ENCODE measurements around the gene C11orf54.

C11orf54 gene

DNA sequence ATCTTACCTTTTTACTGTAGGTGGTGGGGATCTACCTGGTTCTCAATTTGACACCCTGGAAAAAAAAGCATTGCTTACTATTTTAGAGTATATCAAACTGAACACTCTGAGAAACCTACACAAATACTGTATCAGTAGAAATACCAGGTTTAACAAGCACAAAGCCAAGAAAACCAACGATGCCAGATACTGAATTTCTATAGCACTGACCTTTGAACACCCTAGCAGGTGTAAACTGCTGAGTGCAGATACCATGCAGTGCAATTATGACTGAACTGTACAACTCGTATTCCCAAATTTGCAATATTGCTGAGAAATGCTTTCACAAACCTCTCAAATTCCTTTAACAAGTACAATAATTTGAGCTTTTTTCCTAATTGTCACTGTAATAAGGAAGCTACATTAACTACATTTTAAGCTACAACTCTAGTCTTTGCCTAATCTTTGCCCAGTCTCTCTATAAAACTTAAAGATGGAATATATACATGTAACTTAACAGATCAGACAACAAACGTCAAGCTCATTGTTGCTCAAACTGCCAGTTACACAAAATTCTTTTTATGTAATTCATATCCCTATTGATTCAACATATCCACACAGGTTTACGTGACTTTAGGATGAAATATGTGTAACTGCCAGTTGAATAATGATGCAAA, 9.1 kb upstream of the C11orf54 start:
- no peak overlapping the region for H3K4me3 ChIP-seq (ENCODE audit: low read depth, low read length)
- no peak for DNase-seq (ENCODE audit: low read depth, low spot score)
- TF ChIP-seq, protein P1, sequence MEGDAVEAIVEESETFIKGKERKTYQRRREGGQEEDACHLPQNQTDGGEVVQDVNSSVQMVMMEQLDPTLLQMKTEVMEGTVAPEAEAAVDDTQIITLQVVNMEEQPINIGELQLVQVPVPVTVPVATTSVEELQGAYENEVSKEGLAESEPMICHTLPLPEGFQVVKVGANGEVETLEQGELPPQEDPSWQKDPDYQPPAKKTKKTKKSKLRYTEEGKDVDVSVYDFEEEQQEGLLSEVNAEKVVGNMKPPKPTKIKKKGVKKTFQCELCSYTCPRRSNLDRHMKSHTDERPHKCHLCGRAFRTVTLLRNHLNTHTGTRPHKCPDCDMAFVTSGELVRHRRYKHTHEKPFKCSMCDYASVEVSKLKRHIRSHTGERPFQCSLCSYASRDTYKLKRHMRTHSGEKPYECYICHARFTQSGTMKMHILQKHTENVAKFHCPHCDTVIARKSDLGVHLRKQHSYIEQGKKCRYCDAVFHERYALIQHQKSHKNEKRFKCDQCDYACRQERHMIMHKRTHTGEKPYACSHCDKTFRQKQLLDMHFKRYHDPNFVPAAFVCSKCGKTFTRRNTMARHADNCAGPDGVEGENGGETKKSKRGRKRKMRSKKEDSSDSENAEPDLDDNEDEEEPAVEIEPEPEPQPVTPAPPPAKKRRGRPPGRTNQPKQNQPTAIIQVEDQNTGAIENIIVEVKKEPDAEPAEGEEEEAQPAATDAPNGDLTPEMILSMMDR (IDR thresholded peaks at IDR 0.05; ENCODE audit: low read depth, low read length), result no peak
- in situ Hi-C loops (cut with HindIII; ENCODE audit: low sequenced_read_pairs), result no loop called here

DNA sequence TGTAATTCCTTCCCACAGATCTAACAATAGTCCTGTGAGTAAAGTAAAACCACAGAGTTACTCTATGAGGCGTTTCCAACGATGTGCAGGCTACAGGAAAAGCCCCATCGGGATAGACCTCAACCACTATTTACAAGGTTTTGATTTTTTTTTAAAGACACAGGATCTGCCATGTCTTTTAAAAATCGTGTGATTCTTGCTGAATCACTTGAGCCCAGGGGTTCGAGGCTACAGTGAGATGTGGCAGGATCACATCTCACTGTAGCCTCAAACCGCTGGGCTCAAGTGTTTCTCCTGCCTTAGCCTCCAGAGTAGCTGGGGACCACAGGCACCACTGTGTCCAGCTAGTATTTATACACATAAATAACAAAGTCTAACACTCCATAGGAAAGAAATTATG, 8.0 kb upstream of the C11orf54 start:
- TF ChIP-seq, protein P1 (IDR thresholded peaks at IDR 0.05; ENCODE audit: low read depth, low read length), result no peak
- peak; percentile 16 for DNase-seq (ENCODE audit: low read depth, low spot score)
- no peak overlapping the region for H3K4me3 ChIP-seq (ENCODE audit: low read depth, low read length)
- in situ Hi-C loops (cut with HindIII; ENCODE audit: low sequenced_read_pairs), result no loop called here

DNA sequence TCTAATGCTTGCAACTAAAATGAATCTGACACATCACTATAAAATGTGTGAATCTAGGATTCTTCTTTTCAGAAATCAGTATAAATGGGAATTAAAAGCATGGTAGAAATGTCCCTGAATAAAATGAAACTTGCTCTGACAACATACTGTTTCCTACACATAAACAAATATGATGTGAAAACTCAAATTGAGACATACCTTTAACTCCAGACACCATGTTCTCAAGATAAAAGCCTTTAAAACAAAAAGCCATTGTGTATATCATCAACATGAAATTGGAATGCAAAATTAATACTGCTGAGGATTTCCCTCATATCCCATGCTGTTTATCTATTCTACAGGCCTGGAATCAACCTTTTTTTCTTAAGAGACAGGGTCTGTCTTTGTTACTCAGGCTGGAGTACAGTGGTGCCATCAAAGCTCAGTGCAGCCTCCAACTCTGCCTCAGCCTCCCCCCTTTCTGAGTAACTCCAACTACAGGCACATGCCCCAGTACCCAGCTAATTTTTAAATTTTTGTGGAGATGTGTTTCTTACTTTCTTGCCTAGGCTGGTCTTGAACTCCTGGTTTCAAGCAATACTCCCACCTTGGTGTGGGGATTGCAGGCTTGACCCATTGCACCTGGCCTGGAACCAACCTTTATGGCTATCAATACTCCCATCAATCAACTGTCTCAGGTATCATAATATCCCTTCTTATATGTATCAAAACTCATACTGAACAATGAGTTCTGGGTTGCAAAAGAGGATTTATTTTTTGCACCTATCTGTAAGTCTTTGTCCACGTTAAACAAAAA, 6.8 kb upstream of the C11orf54 start:
- in situ Hi-C loops (cut with HindIII; ENCODE audit: low sequenced_read_pairs), result no loop called here
- TF ChIP-seq, protein P1 (IDR thresholded peaks at IDR 0.05; ENCODE audit: low read depth, low read length), result no peak
- DNase-seq (ENCODE audit: low read depth, low spot score), result no peak
- H3K4me3 ChIP-seq (ENCODE audit: low read depth, low read length), result no peak overlapping the region

DNA sequence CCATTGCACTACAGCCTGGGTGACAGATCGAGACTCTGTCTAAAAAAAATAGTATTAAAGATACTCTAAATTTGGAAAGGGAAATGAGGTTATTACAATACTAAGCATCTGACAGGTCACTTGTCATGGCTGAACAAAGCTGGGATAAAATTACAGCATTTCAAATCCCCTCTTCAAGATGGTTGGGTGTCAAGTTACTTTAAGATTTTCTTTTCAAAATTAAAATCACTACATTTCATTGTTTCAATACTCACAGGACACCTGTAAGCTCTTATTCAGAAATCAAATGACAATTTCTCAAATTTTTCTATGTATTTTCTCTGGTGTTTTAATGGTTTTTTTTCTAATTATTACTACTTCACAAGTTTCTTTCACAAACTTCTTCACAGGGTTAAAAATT, 5.8 kb upstream of the C11orf54 start:
- H3K4me3 ChIP-seq (ENCODE audit: low read depth, low read length), result no peak overlapping the region
- in situ Hi-C loops (cut with HindIII; ENCODE audit: low sequenced_read_pairs), result no loop called here
- TF ChIP-seq, protein P1 (IDR thresholded peaks at IDR 0.05; ENCODE audit: low read depth, low read length), result no peak
- DNase-seq (ENCODE audit: low read depth, low spot score), result no peak

DNA sequence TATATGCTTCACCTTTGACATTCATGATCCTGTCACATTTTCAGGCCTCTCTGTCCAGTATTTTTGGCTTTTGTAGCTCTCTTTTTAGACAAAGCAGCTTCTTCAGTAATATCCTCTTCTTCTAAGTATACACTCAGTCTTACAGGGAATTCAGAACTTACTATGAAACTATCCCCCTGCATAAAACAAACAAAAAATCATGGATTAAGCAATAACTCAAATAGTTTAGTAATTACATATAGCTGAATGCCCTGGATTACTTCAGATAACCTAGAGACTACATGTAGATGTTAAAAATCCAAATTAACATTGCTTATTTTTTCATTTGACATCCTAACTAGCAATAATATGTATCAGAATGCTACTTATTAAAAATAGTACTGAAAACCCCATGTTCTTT, 5.3 kb upstream of the C11orf54 start:
- in situ Hi-C loops (cut with HindIII; ENCODE audit: low sequenced_read_pairs), result no loop called here

DNA sequence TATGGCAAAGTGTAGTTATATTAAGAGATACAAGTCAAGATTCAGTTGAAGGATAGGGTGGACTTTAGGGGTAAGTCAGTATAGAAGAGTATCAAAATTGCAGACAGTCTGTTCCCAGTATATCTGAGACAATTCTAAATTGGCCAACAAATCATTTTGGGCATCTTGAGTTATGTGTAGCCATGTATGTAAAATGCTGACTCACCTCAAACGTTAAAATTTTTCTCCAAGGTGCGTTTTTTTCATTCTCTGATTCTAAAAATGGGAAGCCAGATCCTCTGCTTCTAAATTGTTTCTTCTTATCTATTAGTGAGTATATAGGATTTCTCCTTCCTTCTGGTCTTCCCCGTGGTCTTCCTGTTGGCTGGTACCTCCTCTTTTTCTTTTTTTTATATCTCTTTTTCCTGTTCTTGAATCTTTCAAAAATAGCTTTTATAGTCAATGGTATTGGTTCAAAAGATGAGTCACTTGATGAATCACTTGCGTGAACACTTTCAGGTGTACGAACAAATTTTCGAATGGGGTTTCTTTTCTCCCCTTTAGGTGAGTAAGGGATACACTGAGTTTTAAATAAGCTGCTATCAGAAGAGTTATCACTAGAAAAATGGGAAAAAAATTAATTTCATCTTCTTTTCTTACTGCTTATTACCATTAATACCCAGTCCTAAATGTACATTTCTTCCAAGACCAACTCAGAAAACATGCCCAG, 3.4 kb upstream of the C11orf54 start:
- peak; percentile 19 for DNase-seq (ENCODE audit: low read depth, low spot score)
- TF ChIP-seq, protein P1 (IDR thresholded peaks at IDR 0.05; ENCODE audit: low read depth, low read length), result no peak
- in situ Hi-C loops (cut with HindIII; ENCODE audit: low sequenced_read_pairs), result no loop called here
- H3K4me3 ChIP-seq (ENCODE audit: low read depth, low read length), result peak overlapping the region; percentile 92

More for the DNA sequence above, 5.3 kb upstream of the C11orf54 start:
- TF ChIP-seq, protein P1 (IDR thresholded peaks at IDR 0.05; ENCODE audit: low read depth, low read length), result no peak
- H3K4me3 ChIP-seq (ENCODE audit: low read depth, low read length), result no peak overlapping the region
- no peak for DNase-seq (ENCODE audit: low read depth, low spot score)

Data from astrocyte of the spinal cord (primary cell).